Common myeloid progenitor, CD34-positive (primary cell): Measurements from ENCODE around the gene METTL23.
"Not testable (repeated sequence)": the region's sequence is repeated elsewhere in the genome, so short reads cannot be mapped to it uniquely, and the experiment has no call there.

Experiments
- CTCF ChIA-PET: fragments of 350-600 bp; sonication (Branson Sonifier 250); formaldehyde crosslinking; loops from one replicate; lab custom pipeline; 2021; ENCODE audit warnings: antibody characterized with exemption; lab: Charles Lee
- POLR2A ChIA-PET: fragments of 350-600 bp; sonication (Branson Sonifier 250); formaldehyde crosslinking; loops from one replicate; lab custom pipeline; 2021; ENCODE audit warnings: antibody characterized with exemption; lab: Charles Lee
- DNase-seq, 3 donors: peaks; one replicate each; pipeline versions ENCODE4 v3.0.0 to v3.0.0-alpha.2; 2013
- H3K27ac ChIP-seq, 2 experiments: 1 replicate in 1 of 2; 2 replicates in 1 of 2; pipeline ENCODE4 v1.7.0; 2013; ENCODE audit warnings: inconsistent platforms in 2 of 2, low read length in 2 of 2, mild to moderate bottlenecking in 2 of 2, low read depth in 1 of 2, moderate library complexity in 1 of 2; ENCODE audit not compliant: severe bottlenecking in 2 of 2, insufficient read depth in 1 of 2, poor library complexity in 1 of 2
- H3K27me3 ChIP-seq, 5 experiments: replicated peaks in 2 of 5; 1 replicate in 3 of 5; 2 replicates in 2 of 5; pipeline versions ENCODE4 v1.6.1 to v1.7.0; 2013; ENCODE audit warnings: low read length in 4 of 5, mild to moderate bottlenecking in 2 of 5, moderate library complexity in 2 of 5, inconsistent platforms in 1 of 5; ENCODE audit not compliant: insufficient read depth in 5 of 5, control insufficient read depth in 4 of 5
- H3K36me3 ChIP-seq, 4 experiments: 1 replicate in 2 of 4; 2 replicates in 2 of 4; pipeline versions ENCODE4 v1.6.1 to v1.7.0; 2013; ENCODE audit warnings: low read length in 3 of 4, control low read depth in 1 of 4, mild to moderate bottlenecking in 1 of 4; ENCODE audit not compliant: control insufficient read depth in 4 of 4, insufficient read depth in 4 of 4
- H3K4me1 ChIP-seq, 4 experiments: 1 replicate in 3 of 4; 2 replicates in 1 of 4; pipeline versions ENCODE4 v1.6.1 to v1.7.1; 2013; ENCODE audit warnings: low read length in 3 of 4, mild to moderate bottlenecking in 3 of 4, control low read depth in 1 of 4, inconsistent platforms in 1 of 4, moderate library complexity in 1 of 4; ENCODE audit not compliant: control insufficient read depth in 4 of 4, insufficient read depth in 4 of 4; ENCODE audit errors: control extremely low read depth in 1 of 4
- H3K4me3 ChIP-seq, 7 experiments: 1 replicate in 4 of 7; 2 replicates in 3 of 7; pipeline versions ENCODE4 v1.5.1 to v1.7.0; 2013; ENCODE audit warnings: mild to moderate bottlenecking in 7 of 7, low read length in 6 of 7, moderate library complexity in 6 of 7, inconsistent platforms in 2 of 7, low read depth in 2 of 7, control low read depth in 1 of 7; ENCODE audit not compliant: insufficient read depth in 4 of 7, control insufficient read depth in 1 of 7; ENCODE audit errors: extremely low read depth in 1 of 7
- H3K9me3 ChIP-seq, 5 experiments: 1 replicate in 4 of 5; 2 replicates in 1 of 5; pipeline versions ENCODE4 v1.6.1 to v1.7.1; 2013; ENCODE audit warnings: low read length in 4 of 5, mild to moderate bottlenecking in 2 of 5, inconsistent platforms in 1 of 5, low read depth in 1 of 5, moderate library complexity in 1 of 5; ENCODE audit not compliant: control insufficient read depth in 4 of 5, insufficient read depth in 2 of 5; ENCODE audit errors: control extremely low read depth in 1 of 5
- WGBS: methylation state at CpG from one replicate; pipeline ENCODE4 v1.1.5; 2013; ENCODE audit not compliant: insufficient coverage; 5-methylcytosine and 5-hydroxymethylcytosine counted together

Gene METTL23

DNA sequence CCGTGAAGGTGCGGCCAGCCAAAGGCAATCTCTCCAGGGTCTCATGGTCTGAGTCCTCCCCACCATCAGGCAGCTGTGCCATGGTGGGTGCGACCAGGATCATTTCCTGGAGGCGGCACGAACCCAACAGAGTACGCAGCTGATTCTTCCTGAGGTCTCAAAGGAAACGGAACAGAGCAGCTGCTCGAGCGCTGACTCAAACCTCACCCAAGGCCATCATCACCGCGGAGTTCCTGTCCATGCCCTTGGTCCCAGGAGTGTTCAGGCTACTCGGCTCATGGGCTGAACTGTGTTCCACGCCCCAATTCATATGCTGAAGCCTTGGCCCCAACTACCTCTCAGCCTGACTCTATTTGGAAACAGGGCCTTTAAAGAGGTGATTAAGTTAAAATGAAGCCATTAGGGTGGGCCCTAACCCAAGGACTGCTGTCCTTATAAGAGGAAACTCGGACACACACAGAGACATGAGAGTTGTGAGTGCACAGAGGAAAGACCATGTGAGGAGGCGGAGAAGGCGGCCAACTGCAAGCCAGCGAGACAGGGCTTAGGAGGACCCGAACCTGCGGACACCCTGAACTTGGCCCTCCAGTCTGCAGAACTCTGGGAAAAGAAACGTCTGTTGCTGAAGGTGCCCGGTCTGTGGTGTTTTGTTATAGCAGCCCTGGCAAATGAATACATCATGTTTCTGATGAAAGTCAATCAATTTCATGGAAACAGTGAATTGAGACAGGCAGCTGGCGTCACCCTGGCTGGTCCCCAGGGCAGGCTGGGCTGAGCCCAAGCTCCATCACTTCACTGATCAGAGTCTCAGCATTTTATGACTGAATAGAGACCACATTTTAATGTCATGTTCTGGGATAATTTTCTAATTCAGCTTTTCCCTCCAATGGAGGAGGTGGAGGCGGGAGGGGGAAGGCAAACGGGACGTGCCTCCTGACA, 29.6 kb upstream of the METTL23 start:
- Histone ChIP-seq H3K36me3 (no peaks in the 10 kb centered on the region), H3K4me1 (no peaks in the 10 kb centered on the region), H3K27me3 (no peaks in the 10 kb centered on the region), H3K9me3 (no peaks in the 10 kb centered on the region), H3K4me3 (no peak overlapping the region), H3K27ac (no peak overlapping the region)
- ChIA-PET POLR2A (no interaction called here), CTCF (interaction anchor here (0.9 to 1.7 kb wide), 5 partner anchors 8 to 73 kb away, joined by 3 to 8 read pairs (median 3); no protein-coding TSS in a partner anchor)
- no peak for DNase-seq
- WGBS = 94% methylated on average over 24 of the region's 25 CpGs

DNA sequence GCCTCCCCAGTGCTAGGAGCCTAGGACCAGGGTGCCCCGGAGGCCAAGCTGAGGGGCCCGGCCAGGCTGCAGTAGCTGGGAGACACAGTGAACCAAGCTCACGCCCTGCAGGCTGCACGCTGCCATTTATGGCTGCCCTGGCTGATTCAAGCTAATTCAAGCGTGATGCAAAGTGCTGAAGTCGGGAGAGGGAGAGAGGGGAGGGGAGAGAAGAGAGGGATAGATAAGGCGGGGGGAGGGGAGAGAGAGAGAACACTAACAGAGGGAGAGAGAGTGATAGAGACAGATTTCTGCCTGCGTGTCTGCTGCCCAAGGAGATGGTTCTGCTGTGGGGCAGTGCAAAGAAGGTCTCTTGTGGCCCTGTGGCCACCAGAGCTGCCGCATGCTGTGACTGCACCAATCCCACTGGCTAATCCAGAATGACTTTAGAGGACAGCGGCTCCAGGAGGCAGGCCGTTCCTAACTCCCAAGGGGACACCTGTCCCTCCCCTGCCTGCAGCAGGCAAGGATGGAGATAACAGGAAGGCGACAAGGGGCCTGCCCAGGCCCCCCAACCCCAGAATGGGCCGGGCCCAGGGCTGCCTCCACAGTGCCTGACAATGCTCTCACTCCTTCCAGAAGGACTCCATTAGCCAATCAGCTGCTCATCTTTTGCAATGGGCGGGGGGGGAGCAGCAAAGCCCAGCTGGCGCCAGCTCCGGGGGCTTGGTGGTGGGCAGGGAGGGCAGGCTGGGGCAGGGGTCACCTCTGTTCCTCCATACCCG, 28.8 kb upstream of the METTL23 start:
- H3K9me3 ChIP-seq = no peaks in the 10 kb centered on the region
- no peaks in the 10 kb centered on the region for H3K4me1 ChIP-seq
- no peak overlapping the region for H3K4me3 ChIP-seq
- no peak for DNase-seq
- H3K36me3 ChIP-seq = no peaks in the 10 kb centered on the region
- no peak overlapping the region for H3K27ac ChIP-seq
- 95% methylated on average over 14 of the region's 17 CpGs for WGBS
- CTCF ChIA-PET = interaction anchor here (0.9 to 1.7 kb wide), 3 partner anchors 14 to 74 kb away, joined by 3 to 8 read pairs (median 3); no protein-coding TSS in a partner anchor
- POLR2A ChIA-PET = no interaction called here
- H3K27me3 ChIP-seq = no peaks in the 10 kb centered on the region

DNA sequence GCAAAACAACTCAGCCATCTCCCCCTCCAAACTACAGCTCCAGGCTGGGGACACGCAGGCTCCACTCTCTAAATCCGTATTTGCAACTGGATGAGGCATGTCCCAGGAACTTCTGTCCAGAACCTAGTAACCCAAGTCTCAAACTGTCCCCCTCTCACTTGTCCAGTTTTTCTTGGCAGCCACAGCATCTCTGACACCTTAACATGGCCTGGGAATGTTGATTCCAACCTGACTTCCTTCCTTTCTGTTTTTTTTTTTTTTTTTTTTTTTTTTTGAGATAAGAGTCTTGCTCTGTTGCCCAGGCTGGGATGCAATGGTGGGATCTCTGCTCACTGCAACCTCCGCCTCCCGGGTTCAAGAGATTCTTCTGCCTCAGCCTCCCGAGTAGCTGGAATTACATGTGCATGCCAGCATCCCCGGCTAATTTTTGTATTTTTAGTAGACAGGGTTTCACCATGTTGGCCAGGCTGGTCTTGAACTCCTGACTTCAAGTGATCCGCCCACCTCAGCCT, 28.1 kb upstream of the METTL23 start:
- 91% methylated on average over 6 of the region's 7 CpGs for WGBS
- DNase-seq, POLR2A ChIA-PET, H3K9me3 ChIP-seq, H3K27me3 ChIP-seq, H3K36me3 ChIP-seq, H3K4me1 ChIP-seq, H3K27ac ChIP-seq, H3K4me3 ChIP-seq: not testable (repeated sequence)
- CTCF ChIA-PET = interaction anchor here (1.1 to 1.7 kb wide), 2 partner anchors 13 to 15 kb away, joined by 3 to 8 read pairs; no protein-coding TSS in a partner anchor

DNA sequence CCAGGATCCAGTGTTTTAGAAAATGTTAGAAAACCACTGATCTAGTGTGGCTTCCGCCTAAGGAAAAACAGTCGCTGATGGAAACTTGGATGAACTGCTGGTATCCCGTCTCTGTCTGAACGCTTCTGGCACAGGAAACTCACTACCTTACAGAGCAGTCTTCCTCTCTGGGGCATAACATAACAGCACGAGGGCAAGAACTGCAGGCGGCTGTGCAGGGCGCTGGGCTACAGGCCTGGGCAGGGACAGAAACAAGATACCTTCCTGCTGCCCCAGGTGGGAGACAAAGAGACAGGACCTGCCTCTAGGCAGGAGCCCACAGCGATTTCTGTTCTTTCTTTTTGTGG, 26.4 kb upstream of the METTL23 start:
- H3K4me1 ChIP-seq = peaks cover 0 to 4% (median 3%) of the 10 kb centered on the region in 4 experiments
- POLR2A ChIA-PET = no interaction called here
- DNase-seq = no peak
- no peak overlapping the region for H3K27ac ChIP-seq
- no peak overlapping the region for H3K4me3 ChIP-seq
- H3K36me3 ChIP-seq = no peaks in the 10 kb centered on the region
- WGBS = 95% methylated on average over 8 of the region's 8 CpGs
- no peaks in the 10 kb centered on the region for H3K27me3 ChIP-seq
- CTCF ChIA-PET = interaction anchor here (1.0 kb wide), 1 partner anchor 12 kb away, joined by 4 read pairs; no protein-coding TSS in a partner anchor
- H3K9me3 ChIP-seq = no peaks in the 10 kb centered on the region

DNA sequence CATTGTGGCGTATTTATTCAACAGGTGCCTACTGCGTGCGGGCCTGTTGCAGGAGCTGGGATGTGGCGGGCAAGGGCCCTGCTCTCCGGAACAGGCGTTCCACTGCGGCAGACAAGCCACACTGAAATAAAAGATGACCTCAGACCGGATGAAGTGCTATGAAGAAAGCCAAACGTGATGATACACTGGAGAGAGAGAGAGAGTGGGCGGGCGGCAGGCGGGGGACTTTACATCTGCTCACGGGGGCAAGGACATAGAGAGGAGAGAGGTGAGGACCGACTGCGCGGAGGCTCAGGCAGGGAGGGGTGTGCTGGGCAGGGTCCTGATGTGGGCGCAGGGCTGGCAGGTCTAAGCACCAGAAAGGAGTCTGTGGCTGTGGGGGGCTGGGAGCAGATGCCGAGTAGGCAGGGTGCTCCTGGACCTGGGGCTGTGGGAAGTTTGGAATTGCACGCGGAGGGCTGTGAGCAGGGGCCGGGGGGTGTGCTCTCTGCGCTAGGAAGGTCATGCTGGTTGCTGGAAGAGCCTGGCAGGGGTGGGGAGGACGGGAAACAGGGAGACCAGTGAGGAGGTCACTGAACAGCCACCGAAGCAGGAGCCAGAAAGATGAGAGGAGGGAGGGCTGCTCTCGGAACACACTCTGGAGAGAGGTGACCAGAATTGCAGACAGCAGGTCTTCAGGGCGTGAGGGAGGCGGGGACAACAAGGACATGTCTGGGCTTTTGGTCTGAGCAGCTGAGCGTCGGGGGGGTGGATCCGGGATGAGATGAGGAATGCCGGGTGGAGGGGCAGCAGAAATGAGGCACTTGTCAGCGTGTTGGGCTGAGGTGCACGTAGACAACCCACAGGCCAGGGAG, 25.8 kb upstream of the METTL23 start:
- DNase-seq = no peak
- no peaks in the 10 kb centered on the region for H3K27me3 ChIP-seq
- H3K27ac ChIP-seq = no peak overlapping the region
- no peaks in the 10 kb centered on the region for H3K36me3 ChIP-seq
- CTCF ChIA-PET = interaction anchor here (0.8 to 1.2 kb wide), 2 partner anchors 19 to 199 kb away, joined by 3 to 4 read pairs; no protein-coding TSS in a partner anchor
- H3K9me3 ChIP-seq = no peaks in the 10 kb centered on the region
- no peak overlapping the region for H3K4me3 ChIP-seq
- H3K4me1 ChIP-seq = peaks cover 0 to 4% (median 3%) of the 10 kb centered on the region in 4 experiments
- POLR2A ChIA-PET = interaction anchor here (0.6 kb wide), 1 partner anchor 215 kb away, joined by 3 read pairs; no protein-coding TSS in a partner anchor
- WGBS = 93% methylated on average over 26 of the region's 33 CpGs

DNA sequence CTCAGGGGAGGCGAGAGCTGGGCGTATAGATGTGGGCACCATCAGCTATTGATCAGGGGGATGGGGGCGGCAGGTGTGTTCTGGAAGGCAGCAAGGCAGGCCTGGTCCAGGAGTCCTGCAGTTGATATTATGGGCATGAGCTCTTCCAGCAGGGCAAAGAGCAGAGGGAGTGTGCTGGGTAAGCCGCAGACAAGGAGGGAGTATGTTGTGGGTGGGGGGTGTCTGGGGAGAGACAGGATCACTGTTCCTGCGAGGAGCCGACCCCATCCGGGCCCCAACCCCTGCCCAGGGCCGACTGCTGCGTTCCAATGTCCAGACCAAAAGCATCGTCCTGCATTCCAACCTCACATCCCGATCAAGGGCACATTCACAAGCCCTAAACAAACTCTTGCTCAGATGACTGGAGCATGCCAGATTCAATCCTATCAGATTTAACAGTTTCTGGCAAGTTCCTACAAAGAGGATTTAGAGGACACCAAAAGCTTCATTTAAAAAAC, 25.1 kb upstream of the METTL23 start:
- Histone ChIP-seq H3K27me3 (no peaks in the 10 kb centered on the region), H3K9me3 (no peaks in the 10 kb centered on the region), H3K4me1 (peaks cover 0 to 4% (median 3%) of the 10 kb centered on the region in 4 experiments), H3K27ac (no peak overlapping the region), H3K36me3 (no peaks in the 10 kb centered on the region), H3K4me3 (no peak overlapping the region)
- no peak for DNase-seq
- WGBS = 96% methylated on average over 5 of the region's 11 CpGs
- ChIA-PET POLR2A (interaction anchor here (0.6 kb wide), 2 partner anchors 216 to 237 kb away, joined by 3 to 5 read pairs; no protein-coding TSS in a partner anchor), CTCF (interaction anchor here (0.8 to 1.2 kb wide), 3 partner anchors 10 to 199 kb away, joined by 3 to 4 read pairs (median 3); no protein-coding TSS in a partner anchor)
